ENCODE measurements around the gene TTC17. TPM values are rescaled to one million over a fixed set of nuclear protein-coding genes. Genes with fewer than 3 reads are reported as not detected.
"Not testable (repeated sequence)": the region's sequence is repeated elsewhere in the genome, so short reads cannot be mapped to it uniquely, and the experiment has no call there.

Gene TTC17
- total RNA-seq, 2 donors from 2014 or later: 71.4 to 87.3 TPM

DNA sequence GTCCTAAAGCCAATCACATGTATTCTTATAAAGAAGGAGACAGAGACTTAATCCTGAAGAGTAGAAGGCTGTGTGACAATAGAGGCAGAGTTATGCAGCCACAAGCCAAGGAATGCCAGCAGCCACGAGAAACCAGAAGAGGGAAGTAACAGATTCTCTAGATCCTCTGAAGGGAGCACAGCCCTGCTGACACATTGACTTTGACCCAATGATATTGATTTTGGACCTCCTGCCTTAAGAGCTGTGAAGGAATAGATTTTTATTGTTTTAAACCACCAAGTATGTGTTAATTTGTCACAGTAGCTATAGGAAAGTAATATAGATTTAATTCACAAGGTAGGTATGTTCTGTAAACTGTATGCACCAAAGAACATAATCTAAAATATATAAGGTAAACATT is 103.6 kb downstream of the TTC17 start:
- H3K27ac ChIP-seq: no peak overlapping the region
- H3K36me3 ChIP-seq: peaks cover 0 to 3% of the 10 kb centered on the region in 2 donors
- H3K27me3 ChIP-seq (replicated peaks; ENCODE audit: insufficient read depth): no peaks in the 10 kb centered on the region
- H3K9me3 ChIP-seq: no peaks in the 10 kb centered on the region
- no peak overlapping the region for H3K4me3 ChIP-seq
- TF ChIP-seq CTCF (IDR thresholded peaks at IDR 0.05) (no peak), POLR2AphosphoS5 (IDR thresholded peaks at IDR 0.05) (no peak), POLR2A (IDR thresholded peaks at IDR 0.05) (no peak)
- H3K4me1 ChIP-seq (replicated peaks): no peaks in the 10 kb centered on the region
- WGBS: 96% methylated on average over 1 of the region's 1 CpG
- no peak for DNase-seq (ENCODE audit: low spot score)
- intact Hi-C loops (cut with DNase I): no loop called here

DNA sequence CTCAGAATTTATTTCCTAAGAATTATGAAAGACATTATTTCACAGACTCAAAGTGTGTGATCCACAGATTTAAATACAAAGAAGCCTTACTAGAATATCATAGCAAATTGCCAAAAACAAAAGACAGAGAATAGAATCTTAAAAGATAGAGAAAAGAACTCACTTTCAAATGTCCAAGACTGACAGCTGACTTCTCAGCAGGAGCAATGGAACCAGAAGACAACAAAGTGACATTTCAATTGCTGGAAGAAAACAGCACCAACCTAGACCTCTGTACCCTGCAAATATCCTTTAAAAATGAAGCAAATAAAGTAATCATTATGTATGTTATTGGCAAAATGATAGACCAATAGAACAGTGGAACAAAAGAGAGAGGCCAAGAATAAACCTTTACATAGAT is 109.2 kb downstream of the TTC17 start:
- H3K4me3 ChIP-seq: no peak overlapping the region
- H3K9me3 ChIP-seq: no peaks in the 10 kb centered on the region
- no peaks in the 10 kb centered on the region for H3K27me3 ChIP-seq (replicated peaks; ENCODE audit: insufficient read depth)
- H3K4me1 ChIP-seq (replicated peaks): no peaks in the 10 kb centered on the region
- no peak for DNase-seq (ENCODE audit: low spot score)
- H3K27ac ChIP-seq: no peak overlapping the region
- TF ChIP-seq CTCF (IDR thresholded peaks at IDR 0.05) (no peak), POLR2A (IDR thresholded peaks at IDR 0.05) (no peak), POLR2AphosphoS5 (IDR thresholded peaks at IDR 0.05) (no peak)
- intact Hi-C loops (cut with DNase I): no loop called here
- H3K36me3 ChIP-seq: peaks cover 0 to 3% of the 10 kb centered on the region in 2 donors

GRCh38 chr11:43477491-43477890 is 118.8 kb downstream of the TTC17 start:
- H3K27ac ChIP-seq; H3K27me3 ChIP-seq (replicated peaks; ENCODE audit: insufficient read depth); H3K4me1 ChIP-seq (replicated peaks); intact Hi-C loops (cut with DNase I); H3K36me3 ChIP-seq; H3K4me3 ChIP-seq; DNase-seq (ENCODE audit: low spot score); H3K9me3 ChIP-seq: not testable (repeated sequence)
- 90% methylated on average over 5 of the region's 5 CpGs for WGBS

- no peak for DNase-seq (ENCODE audit: low spot score)
- H3K27ac ChIP-seq: no peak overlapping the region
- no peaks in the 10 kb centered on the region for H3K9me3 ChIP-seq
- no peak for TF ChIP-seq CTCF (IDR thresholded peaks at IDR 0.05)
- no peak for TF ChIP-seq POLR2A (IDR thresholded peaks at IDR 0.05)
- no peak for TF ChIP-seq POLR2AphosphoS5 (IDR thresholded peaks at IDR 0.05)
- H3K4me3 ChIP-seq: no peak overlapping the region
- no peaks in the 10 kb centered on the region for H3K4me1 ChIP-seq (replicated peaks)
- intact Hi-C loops (cut with DNase I): no loop called here
- WGBS: 90% methylated on average over 6 of the region's 6 CpGs
- H3K36me3 ChIP-seq: no peaks in the 10 kb centered on the region
- no peaks in the 10 kb centered on the region for H3K27me3 ChIP-seq (replicated peaks; ENCODE audit: insufficient read depth)
Observed at GRCh38 chr11:43486141-43486540, 127.4 kb downstream of the TTC17 start.

DNA sequence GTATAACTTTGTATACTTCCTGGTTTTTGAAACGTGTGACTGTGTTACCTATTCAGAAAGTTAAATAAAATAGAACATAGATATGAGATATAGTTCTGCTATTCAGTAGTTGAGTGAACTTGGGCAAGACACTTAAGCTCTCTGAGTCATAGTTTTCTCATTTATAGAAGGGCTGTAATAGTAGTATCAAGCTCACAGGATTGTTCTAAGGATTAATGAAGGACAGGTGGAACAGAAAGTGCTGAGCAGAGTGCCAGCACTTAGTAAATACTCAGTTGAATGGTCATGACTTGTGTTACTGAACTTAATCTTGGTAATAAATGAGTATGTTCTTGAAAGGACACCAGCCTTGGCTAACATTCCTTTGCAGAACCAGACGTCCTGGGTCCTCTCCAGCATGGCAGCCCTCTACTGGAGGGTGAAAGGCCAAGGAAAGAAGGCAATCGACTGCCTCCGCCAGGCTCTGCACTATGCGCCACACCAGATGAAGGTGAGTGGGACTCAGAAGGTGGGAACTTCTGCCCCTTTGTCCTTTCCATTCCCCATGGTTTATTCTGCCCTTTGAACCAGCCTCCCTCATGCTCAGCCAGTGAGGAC is 131.2 kb downstream of the TTC17 start:
- Histone ChIP-seq H3K4me1 (replicated peaks) (no peaks in the 10 kb centered on the region), H3K4me3 (no peak overlapping the region), H3K36me3 (no peaks in the 10 kb centered on the region), H3K9me3 (no peaks in the 10 kb centered on the region), H3K27ac (no peak overlapping the region), H3K27me3 (replicated peaks; ENCODE audit: insufficient read depth) (no peaks in the 10 kb centered on the region)
- TF ChIP-seq POLR2AphosphoS5 (IDR thresholded peaks at IDR 0.05) (peak; percentile 45), CTCF (IDR thresholded peaks at IDR 0.05) (no peak), POLR2A (IDR thresholded peaks at IDR 0.05) (no peak)
- DNase-seq (ENCODE audit: low spot score): no peak
- WGBS: 71% methylated on average over 5 of the region's 5 CpGs
- intact Hi-C loops (cut with DNase I): no loop called here
